Fibroblast of peridontal ligament (primary cell): ENCODE results near the gene PRR32.
"Not testable (repeated sequence)": the region's sequence is repeated elsewhere in the genome, so short reads cannot be mapped to it uniquely, and the experiment has no call there.

Experiments used
- DNase-seq: peaks from one replicate; pipeline ENCODE4 v3.0.0-alpha.2; 2010; ENCODE audit errors: extremely low read depth

The PRR32 gene

GRCh38 chrX:126819429-126819828 lies at the start of gene PRR32:
PRR32 (plus strand) TSS chrX:126819729; CDS start chrX:126819844, 115 bp downstream.
- no peak for DNase-seq

GRCh38 chrX:126770179-126770578 lies 49.4 kb upstream of the PRR32 start:
- DNase-seq = no peak

GRCh38 chrX:126785539-126785938 lies 34.0 kb upstream of the PRR32 start:
- DNase-seq = no peak

GRCh38 chrX:126799059-126799458 lies 20.5 kb upstream of the PRR32 start:
- no peak for DNase-seq

- not testable (repeated sequence) for DNase-seq
Observed at GRCh38 chrX:126806784-126807183, 12.7 kb upstream of the PRR32 start.

GRCh38 chrX:126815806-126816205 lies 3.7 kb upstream of the PRR32 start:
- no peak for DNase-seq

- DNase-seq = no peak
Observed at GRCh38 chrX:126820700-126821420, 1.3 kb downstream of the PRR32 start.

GRCh38 chrX:126824338-126825007 lies 4.9 kb downstream of the PRR32 start:
- no peak for DNase-seq

GRCh38 chrX:126825566-126826193 lies 6.2 kb downstream of the PRR32 start:
- DNase-seq = no peak

GRCh38 chrX:126836186-126836585 lies 16.7 kb downstream of the PRR32 start:
- no peak for DNase-seq

GRCh38 chrX:126847143-126847542 lies 27.6 kb downstream of the PRR32 start:
- DNase-seq = no peak

GRCh38 chrX:126855839-126856524 lies 36.5 kb downstream of the PRR32 start:
- no peak for DNase-seq
